GDM1 (cell line): ENCODE measurements around the gene CASD1.

ENCODE experiments used
- DNase-seq: peaks from one replicate; lab custom pipeline; 2025; lab: John Stamatoyannopoulos, UW

Gene CASD1

GRCh38 chr7:94584113-94584512 lies 74.5 kb downstream of the CASD1 start:
- no peak for DNase-seq

- no peak for DNase-seq
Measured at GRCh38 chr7:94588075-94588474, 78.5 kb downstream of the CASD1 start.

- DNase-seq, result no peak
Measured at GRCh38 chr7:94590526-94591162, 81.0 kb downstream of the CASD1 start.

GRCh38 chr7:94591176-94591575 lies 81.6 kb downstream of the CASD1 start:
- DNase-seq, result no peak

- DNase-seq, result no peak
Measured at GRCh38 chr7:94594882-94595281, 85.3 kb downstream of the CASD1 start.

GRCh38 chr7:94595717-94596116 lies 86.1 kb downstream of the CASD1 start:
- no peak for DNase-seq

- DNase-seq, result no peak
Measured at GRCh38 chr7:94600267-94600666, 90.7 kb downstream of the CASD1 start.

GRCh38 chr7:94602181-94602580 lies 92.6 kb downstream of the CASD1 start:
- DNase-seq, result no peak

- DNase-seq, result no peak
Measured at GRCh38 chr7:94605031-94605430, 95.4 kb downstream of the CASD1 start.
